CD14-positive monocyte (primary cell): ENCODE data around the gene ARHGEF16. TPM values are rescaled to one million over a fixed set of nuclear protein-coding genes. Genes with fewer than 3 reads are reported as not detected.

Source experiments
- DNase-seq, 3 donors: peaks; one replicate each; pipeline ENCODE4 v3.0.0-alpha.2; 2011 to 2022
- H2AFZ ChIP-seq: 2 replicates; pipeline ENCODE4 v1.6.0; 2012; ENCODE audit warnings: mild to moderate bottlenecking, low read depth, low read length, inconsistent platforms; ENCODE audit not compliant: insufficient read depth, poor library complexity, severe bottlenecking
- H3K27ac ChIP-seq, 2 donors: 1 replicate in 1 of 2; 2 replicates in 1 of 2; pipeline ENCODE4 v1.5.1; 2012 to 2013; ENCODE audit warnings: low read length in 2 of 2, control low read depth in 1 of 2, inconsistent platforms in 1 of 2, low read depth in 1 of 2, mild to moderate bottlenecking in 1 of 2
- H3K27me3 ChIP-seq, 2 donors: one replicate each; pipeline versions ENCODE4 v1.6.0 to v1.6.1; 2011 to 2013; ENCODE audit warnings: low read length in 2 of 2; ENCODE audit not compliant: control insufficient read depth in 2 of 2, insufficient read depth in 2 of 2
- H3K36me3 ChIP-seq, 2 donors: replicated peaks in 1 of 2; 1 replicate in 1 of 2; 2 replicates in 1 of 2; pipeline versions ENCODE4 v1.5.1 to v1.6.1; 2012 to 2013; ENCODE audit warnings: low read length in 2 of 2, control low read depth in 1 of 2, inconsistent platforms in 1 of 2, mild to moderate bottlenecking in 1 of 2; ENCODE audit not compliant: insufficient read depth in 2 of 2, control insufficient read depth in 1 of 2
- H3K4me1 ChIP-seq, 2 donors: 1 replicate in 1 of 2; 2 replicates in 1 of 2; pipeline versions ENCODE4 v1.5.1 to v1.6.1; 2012 to 2013; ENCODE audit warnings: low read length in 2 of 2, control low read depth in 1 of 2, inconsistent platforms in 1 of 2, mild to moderate bottlenecking in 1 of 2, moderate library complexity in 1 of 2; ENCODE audit not compliant: insufficient read depth in 2 of 2, control insufficient read depth in 1 of 2
- H3K4me2 ChIP-seq: replicated peaks from 2 replicates; pipeline ENCODE3; 2012; ENCODE audit warnings: low read length, moderate library complexity, mild to moderate bottlenecking; ENCODE audit not compliant: poor library complexity, severe bottlenecking; ENCODE audit errors: extremely low read depth
- H3K4me3 ChIP-seq, 3 experiments: fragments of 200-600 bp in 1 of 3; sonication (generic) in 1 of 3; replicated peaks in 1 of 3; 1 replicate in 2 of 3; 2 replicates in 1 of 3; pipeline ENCODE4 v1.5.1; 2011 to 2013; ENCODE audit warnings: low read length in 3 of 3, mild to moderate bottlenecking in 3 of 3, control low read depth in 2 of 3, low read depth in 2 of 3, inconsistent platforms in 1 of 3, moderate library complexity in 1 of 3
- H3K79me2 ChIP-seq: 2 replicates; pipeline ENCODE4 v1.6.0; 2012; ENCODE audit warnings: mild to moderate bottlenecking, control low read depth, inconsistent platforms, low read length, moderate library complexity; ENCODE audit not compliant: insufficient read depth
- H3K9ac ChIP-seq: 2 replicates; pipeline ENCODE4 v1.6.0; 2017; ENCODE audit warnings: low read length, mild to moderate bottlenecking; ENCODE audit not compliant: insufficient read depth, poor library complexity, severe bottlenecking
- H3K9me3 ChIP-seq, 2 donors: replicated peaks in 1 of 2; 1 replicate in 1 of 2; 2 replicates in 1 of 2; pipeline versions ENCODE4 v1.5.1 to v1.6.1; 2012 to 2013; ENCODE audit warnings: low read length in 2 of 2, control low read depth in 1 of 2; ENCODE audit not compliant: control insufficient read depth in 1 of 2, insufficient read depth in 1 of 2
- H4K20me1 ChIP-seq: 2 replicates; pipeline ENCODE4 v1.6.0; 2012; ENCODE audit warnings: mild to moderate bottlenecking, low read length, control low read depth, moderate library complexity; ENCODE audit not compliant: insufficient read depth
- H3K27ac Mint-ChIP-seq, 7 donors: one replicate each; pipeline ENCODE4 v1.8.0; 2020; ENCODE audit warnings: mild to moderate bottlenecking in 7 of 7, mixed read lengths in 7 of 7, moderate library complexity in 6 of 7, inconsistent platforms in 2 of 7
- H3K27me3 Mint-ChIP-seq, 3 donors: one replicate each; pipeline ENCODE4 v1.8.0; 2021 to 2022; ENCODE audit warnings: low read depth in 3 of 3, mild to moderate bottlenecking in 3 of 3, mixed read lengths in 3 of 3, moderate library complexity in 3 of 3, inconsistent platforms in 1 of 3
- H3K36me3 Mint-ChIP-seq, 2 donors: one replicate each; pipeline ENCODE4 v1.8.0; 2020; ENCODE audit warnings: mixed read lengths in 2 of 2, inconsistent platforms in 1 of 2, mild to moderate bottlenecking in 1 of 2
- H3K4me1 Mint-ChIP-seq: one replicate; pipeline ENCODE4 v1.8.0; 2020; ENCODE audit warnings: mild to moderate bottlenecking, mixed read lengths
- H3K4me3 Mint-ChIP-seq, 2 donors: one replicate each; pipeline ENCODE4 v1.8.0; 2020; ENCODE audit warnings: mild to moderate bottlenecking in 2 of 2, mixed read lengths in 2 of 2, moderate library complexity in 1 of 2
- H3K9me3 Mint-ChIP-seq, 7 donors: one replicate each; pipeline ENCODE4 v1.8.0; 2020 to 2022; ENCODE audit warnings: mixed read lengths in 7 of 7, mild to moderate bottlenecking in 6 of 7, moderate library complexity in 6 of 7, inconsistent platforms in 2 of 7
- WGBS: methylation state at CpG from one replicate; pipeline ENCODE4 v1.1.5; 2013; ENCODE audit warnings: missing lambda C conversion rate; ENCODE audit not compliant: insufficient coverage; 5-methylcytosine and 5-hydroxymethylcytosine counted together
- intact Hi-C, 2 donors: fragments of 100-400 bp; cut with micrococcal nuclease; formaldehyde crosslinking; loops; one replicate each; pipeline versions ENCODE4 v1.15.0 to v1.15.1; 2023
- polyA plus RNA-seq, 3 donors: library from polyadenylated mRNA; depleted of rRNA in 1 of 3; unstranded in 2 of 3; stranded (reverse) in 1 of 3; fragments of 300-500 nt in 2 of 3; fragments of >200 nt in 1 of 3; fragmentation: Illumina TruSeq in 2 of 3; gene quantifications; 1 replicate in 2 of 3; 2 replicates in 1 of 3; pipeline ENCODE4 v1.2.3, GENCODE V29; 2012 to 2021
- TF ChIP-seq, protein P1 (sequence below): fragments of 200-600 bp; IDR thresholded peaks from one replicate; pipeline ENCODE4 v1.8.0; 2022; ENCODE audit warnings: antibody characterized with exemption, mild to moderate bottlenecking

Gene ARHGEF16
- polyA plus RNA-seq, 3 donors: not detected

DNA sequence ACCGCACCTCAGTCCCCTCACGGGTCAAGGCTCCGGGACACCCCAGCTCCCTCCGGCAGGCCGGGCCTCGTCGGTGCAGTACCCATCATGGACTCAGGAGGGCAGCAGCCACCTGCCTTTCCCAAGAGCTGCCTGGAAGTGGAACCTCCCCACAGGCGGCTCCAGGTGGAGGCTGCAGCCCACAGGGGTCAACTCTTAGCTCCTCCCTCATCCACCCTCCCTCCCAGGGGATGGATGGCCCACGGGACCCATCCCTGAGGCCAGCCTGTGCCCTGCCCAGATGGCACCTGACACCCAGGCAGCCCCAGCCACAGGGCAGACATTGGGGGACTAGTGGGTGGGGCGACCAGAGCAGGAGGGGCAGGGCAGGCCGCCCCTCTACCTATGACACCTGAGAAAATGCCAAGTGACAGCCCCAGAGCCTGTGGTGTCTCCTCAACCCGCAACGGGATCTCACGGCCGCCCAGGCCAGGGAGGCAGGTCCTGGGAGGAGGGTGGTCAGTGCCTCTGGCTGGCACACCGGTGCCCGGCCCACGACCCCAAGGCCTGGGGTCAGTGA lies 1.2 kb upstream of the ARHGEF16 start:
- Histone ChIP-seq H3K4me3 (no peak overlapping the region), H3K4me1 (peaks cover 7 to 13% of the 10 kb centered on the region in 2 donors), H3K36me3 (no peaks in the 10 kb centered on the region), H3K27me3 (peaks cover 5 to 22% of the 10 kb centered on the region in 2 donors), H3K9ac (no peak overlapping the region), H3K9me3 (no peaks in the 10 kb centered on the region), H3K4me2 (no peak overlapping the region), H2AFZ (no peak overlapping the region), H3K27ac (no peak overlapping the region), H3K79me2 (no peaks in the 10 kb centered on the region), H4K20me1 (no peaks in the 10 kb centered on the region)
- TF ChIP-seq, protein P1, sequence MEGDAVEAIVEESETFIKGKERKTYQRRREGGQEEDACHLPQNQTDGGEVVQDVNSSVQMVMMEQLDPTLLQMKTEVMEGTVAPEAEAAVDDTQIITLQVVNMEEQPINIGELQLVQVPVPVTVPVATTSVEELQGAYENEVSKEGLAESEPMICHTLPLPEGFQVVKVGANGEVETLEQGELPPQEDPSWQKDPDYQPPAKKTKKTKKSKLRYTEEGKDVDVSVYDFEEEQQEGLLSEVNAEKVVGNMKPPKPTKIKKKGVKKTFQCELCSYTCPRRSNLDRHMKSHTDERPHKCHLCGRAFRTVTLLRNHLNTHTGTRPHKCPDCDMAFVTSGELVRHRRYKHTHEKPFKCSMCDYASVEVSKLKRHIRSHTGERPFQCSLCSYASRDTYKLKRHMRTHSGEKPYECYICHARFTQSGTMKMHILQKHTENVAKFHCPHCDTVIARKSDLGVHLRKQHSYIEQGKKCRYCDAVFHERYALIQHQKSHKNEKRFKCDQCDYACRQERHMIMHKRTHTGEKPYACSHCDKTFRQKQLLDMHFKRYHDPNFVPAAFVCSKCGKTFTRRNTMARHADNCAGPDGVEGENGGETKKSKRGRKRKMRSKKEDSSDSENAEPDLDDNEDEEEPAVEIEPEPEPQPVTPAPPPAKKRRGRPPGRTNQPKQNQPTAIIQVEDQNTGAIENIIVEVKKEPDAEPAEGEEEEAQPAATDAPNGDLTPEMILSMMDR: peak; percentile 94
- DNase-seq: peak; percentile 25 to 61 (median 36)
- Mint-ChIP-seq H3K27ac (no peak overlapping the region), H3K4me1 (peaks cover 6% of the 10 kb centered on the region), H3K36me3 (no peaks in the 10 kb centered on the region), H3K27me3 (peaks cover 12 to 47% (median 32%) of the 10 kb centered on the region in 3 donors), H3K9me3 (peaks cover 0 to 5% (median 0%) of the 10 kb centered on the region in 7 donors), H3K4me3 (peak overlapping the region in 1 of 2 donors; percentile 69)
- intact Hi-C loops: loop anchor here in 1 of 2 donors (1.0 kb wide), 1 partner anchor 31 kb away; no protein-coding TSS in a partner anchor
- WGBS: 30% methylated on average over 15 of the region's 18 CpGs

GRCh38 chr1:3454811-3455618 lies 550 bp downstream of the ARHGEF16 start:
- TF ChIP-seq, protein P1: no peak
- H3K79me2 ChIP-seq: no peaks in the 10 kb centered on the region
- H3K9ac ChIP-seq: peak overlapping the region; percentile 49
- peak overlapping the region; percentile 75 for H3K4me2 ChIP-seq
- no peak overlapping the region for H3K27ac ChIP-seq
- Mint-ChIP-seq H3K9me3 (no peaks in the 10 kb centered on the region), H3K27ac (no peak overlapping the region), H3K27me3 (peaks cover 11 to 45% (median 35%) of the 10 kb centered on the region in 3 donors), H3K36me3 (no peaks in the 10 kb centered on the region), H3K4me1 (peaks cover 6% of the 10 kb centered on the region), H3K4me3 (peak overlapping the region; percentile 67 to 85)
- no peaks in the 10 kb centered on the region for H3K9me3 ChIP-seq
- H3K36me3 ChIP-seq: no peaks in the 10 kb centered on the region
- no peaks in the 10 kb centered on the region for H4K20me1 ChIP-seq
- 12% methylated on average over 33 of the region's 46 CpGs for WGBS
- peak overlapping the region; percentile 41 for H2AFZ ChIP-seq
- intact Hi-C loops: no loop called here
- peaks cover 5 to 22% of the 10 kb centered on the region in 2 donors for H3K27me3 ChIP-seq
- H3K4me1 ChIP-seq: peaks cover 7 to 13% of the 10 kb centered on the region in 2 donors
- peak overlapping the region in 2 of 3 experiments; percentile 23 to 67 for H3K4me3 ChIP-seq
- no peak for DNase-seq
